ENCODE measurements around the gene PCDH1. TPM values are rescaled to one million over a fixed set of nuclear protein-coding genes. Genes with fewer than 3 reads are reported as not detected.

PCDH1 gene
- total and polyA plus RNA-seq, 11 donors = 10.2 to 106 (median 19.2) TPM

DNA sequence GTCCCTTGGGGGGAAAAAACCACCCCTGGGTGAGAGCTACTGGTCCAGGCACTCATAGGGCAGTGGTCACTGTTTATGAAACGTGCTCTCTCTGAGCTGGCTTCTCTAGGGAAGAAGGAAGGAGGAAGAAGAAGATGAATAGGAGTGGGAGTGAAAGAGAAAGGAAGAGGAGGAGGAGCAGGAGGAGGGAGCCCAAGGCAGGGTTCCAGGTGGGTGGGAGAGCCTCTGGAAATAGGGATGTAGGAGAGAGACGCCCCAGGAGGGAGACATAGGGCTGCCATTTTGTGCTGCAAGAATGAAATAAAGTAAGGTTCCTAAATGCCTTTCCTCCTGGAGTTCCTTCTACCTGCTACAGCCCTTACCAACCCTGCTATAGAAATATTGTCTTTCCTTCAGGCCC, 65.7 kb downstream of the PCDH1 start:
- intact Hi-C loops (cut with DNase I) = loop anchor here (2.0 to 10.0 kb wide), 7 partner anchors 35 to 115 kb away; partner anchors contain the start of gene PCDH1 (in 3 of the 10)
- TF ChIP-seq, protein P1, sequence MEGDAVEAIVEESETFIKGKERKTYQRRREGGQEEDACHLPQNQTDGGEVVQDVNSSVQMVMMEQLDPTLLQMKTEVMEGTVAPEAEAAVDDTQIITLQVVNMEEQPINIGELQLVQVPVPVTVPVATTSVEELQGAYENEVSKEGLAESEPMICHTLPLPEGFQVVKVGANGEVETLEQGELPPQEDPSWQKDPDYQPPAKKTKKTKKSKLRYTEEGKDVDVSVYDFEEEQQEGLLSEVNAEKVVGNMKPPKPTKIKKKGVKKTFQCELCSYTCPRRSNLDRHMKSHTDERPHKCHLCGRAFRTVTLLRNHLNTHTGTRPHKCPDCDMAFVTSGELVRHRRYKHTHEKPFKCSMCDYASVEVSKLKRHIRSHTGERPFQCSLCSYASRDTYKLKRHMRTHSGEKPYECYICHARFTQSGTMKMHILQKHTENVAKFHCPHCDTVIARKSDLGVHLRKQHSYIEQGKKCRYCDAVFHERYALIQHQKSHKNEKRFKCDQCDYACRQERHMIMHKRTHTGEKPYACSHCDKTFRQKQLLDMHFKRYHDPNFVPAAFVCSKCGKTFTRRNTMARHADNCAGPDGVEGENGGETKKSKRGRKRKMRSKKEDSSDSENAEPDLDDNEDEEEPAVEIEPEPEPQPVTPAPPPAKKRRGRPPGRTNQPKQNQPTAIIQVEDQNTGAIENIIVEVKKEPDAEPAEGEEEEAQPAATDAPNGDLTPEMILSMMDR (IDR thresholded peaks at IDR 0.05) = no peak
- TF ChIP-seq POLR2A (IDR thresholded peaks at IDR 0.05) = no peak
- DNase-seq (no peak), ATAC-seq (no peak)
- Histone ChIP-seq H3K27me3 (peaks cover 0 to 35% (median 5%) of the 10 kb centered on the region in 9 donors), H3K4me3 (no peak overlapping the region), H3K36me3 (no peaks in the 10 kb centered on the region), H3K27ac (peak overlapping the region in 4 of 12 donors; percentile 5 to 71 (median 40)), H3K9me3 (no peaks in the 10 kb centered on the region), H3K4me1 (peaks cover 0 to 68% (median 34%) of the 10 kb centered on the region in 12 donors)
- 43 to 66% (median 53%) methylated on average over 2 of the region's 2 CpGs for WGBS, 4 donors

DNA sequence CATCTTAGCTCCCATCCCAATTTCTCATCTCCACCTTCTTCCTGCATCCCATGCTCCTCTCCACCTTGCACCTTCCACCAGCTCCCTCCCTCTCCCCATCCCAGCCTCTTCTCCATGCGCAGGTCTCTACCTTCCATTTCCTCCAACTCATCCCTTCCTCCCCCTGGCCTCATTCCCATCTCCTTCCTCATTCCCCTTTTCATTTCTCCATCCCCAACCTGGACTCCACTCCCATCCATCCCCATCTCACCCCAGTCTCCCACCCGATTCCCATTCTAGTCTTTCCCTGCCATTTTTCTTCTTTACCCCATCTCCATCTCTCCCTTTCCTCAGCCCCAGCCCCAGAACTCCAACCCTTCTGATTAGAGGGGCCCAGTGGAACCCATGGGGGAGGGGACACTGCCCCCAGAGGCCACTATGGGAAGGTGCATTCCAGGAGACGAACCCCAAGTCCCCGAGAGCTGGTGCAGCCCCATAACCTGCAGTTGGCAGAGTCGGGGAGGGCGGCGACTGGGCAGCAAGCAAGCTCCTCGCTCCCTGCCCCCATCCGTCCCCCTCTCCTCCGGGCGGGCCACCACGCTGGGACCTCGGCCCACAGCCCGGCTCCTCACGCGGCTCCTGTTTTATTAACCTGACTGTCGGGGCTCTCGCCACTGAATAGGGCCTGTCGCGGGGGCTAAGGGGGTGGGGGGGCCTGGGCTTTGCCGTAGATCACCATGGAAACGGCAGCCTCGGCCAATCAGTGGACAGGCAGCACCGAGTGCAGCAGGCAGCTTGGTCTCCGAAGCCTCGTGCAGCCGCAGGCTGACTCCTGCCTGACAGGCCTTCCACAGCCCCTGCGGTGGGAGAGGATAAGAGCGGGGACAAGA, 66.7 kb downstream of the PCDH1 start:
- TF ChIP-seq POLR2A (IDR thresholded peaks at IDR 0.05) = no peak
- TF ChIP-seq, protein P1 (IDR thresholded peaks at IDR 0.05) = peak in 11 of 12 donors; percentile 34 to 65 (median 50)
- H3K27me3 ChIP-seq = peaks cover 0 to 38% (median 5%) of the 10 kb centered on the region in 9 donors
- H3K4me1 ChIP-seq = peaks cover 3 to 67% (median 32%) of the 10 kb centered on the region in 12 donors
- no peaks in the 10 kb centered on the region for H3K9me3 ChIP-seq
- DNase-seq = no peak
- WGBS, 4 donors = 23 to 47% (median 39%) methylated on average over 26 to 29 of the region's 29 CpGs
- H3K27ac ChIP-seq = peak overlapping the region in 1 of 12 donors; percentile 53
- intact Hi-C loops (cut with DNase I) = loop anchor here (2.0 to 10.0 kb wide), 7 partner anchors 36 to 114 kb away; partner anchors contain the start of gene PCDH1 (in 3 of the 10)
- ATAC-seq = peak in 1 of 4 donors; percentile 17
- H3K36me3 ChIP-seq = no peaks in the 10 kb centered on the region
- no peak overlapping the region for H3K4me3 ChIP-seq

DNA sequence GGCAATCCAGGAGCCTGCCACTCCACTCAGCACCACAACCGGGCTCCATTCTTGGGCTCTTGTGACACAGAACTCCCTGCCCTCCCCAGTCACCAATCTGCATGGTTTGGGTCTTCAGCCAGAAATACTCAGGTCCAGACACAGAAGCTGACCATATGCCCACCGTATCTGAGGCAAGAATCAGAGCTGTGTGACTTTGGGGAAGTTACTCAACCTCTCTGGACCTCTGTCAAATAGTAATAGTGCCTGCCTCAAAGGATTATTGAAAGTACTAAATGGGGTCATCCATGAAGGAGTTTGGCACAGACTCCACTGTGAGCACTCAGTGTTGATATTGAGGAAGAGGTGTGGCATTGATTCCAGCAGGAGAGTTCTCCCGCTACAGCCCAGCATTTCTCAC, 67.5 kb downstream of the PCDH1 start:
- ATAC-seq (no peak), DNase-seq (no peak)
- 83 to 87% (median 85%) methylated on average over 3 of the region's 3 CpGs for WGBS, 4 donors
- intact Hi-C loops (cut with DNase I) = loop anchor here in 9 of 10 donors (5.0 to 10.0 kb wide), 6 partner anchors 37 to 113 kb away; partner anchors contain the start of gene PCDH1 (in 3 of the 9)
- Histone ChIP-seq H3K36me3 (no peaks in the 10 kb centered on the region), H3K9me3 (no peaks in the 10 kb centered on the region), H3K4me1 (peaks cover 3 to 67% (median 34%) of the 10 kb centered on the region in 12 donors), H3K4me3 (no peak overlapping the region), H3K27me3 (peaks cover 0 to 38% (median 5%) of the 10 kb centered on the region in 9 donors), H3K27ac (no peak overlapping the region)
- TF ChIP-seq POLR2A (IDR thresholded peaks at IDR 0.05) = no peak
- TF ChIP-seq, protein P1 (IDR thresholded peaks at IDR 0.05) = no peak

Data from heart left ventricle (tissue), 16 donors.